H54 (cell line): ENCODE results near the gene KCNQ4.
A peak's percentile ranks its signal among the peaks of the same experiment; 100 is the strongest.

ENCODE experiments used
- DNase-seq: peaks from one replicate; pipeline ENCODE4 v3.0.0; 2011; ENCODE audit warnings: low spot score, mixed read lengths; ENCODE audit not compliant: insufficient read length
- FAIRE-seq: peaks from 3 replicates; lab custom pipeline; 2011; peaks lifted over from hg19 to GRCh38; lab: Jason Lieb, UNC
- POLR2A ChIP-seq: IDR thresholded peaks from 2 replicates; pipeline ENCODE4 v1.6.1; 2011; ENCODE audit warnings: low read depth, mild to moderate bottlenecking, low read length

KCNQ4 gene

DNA sequence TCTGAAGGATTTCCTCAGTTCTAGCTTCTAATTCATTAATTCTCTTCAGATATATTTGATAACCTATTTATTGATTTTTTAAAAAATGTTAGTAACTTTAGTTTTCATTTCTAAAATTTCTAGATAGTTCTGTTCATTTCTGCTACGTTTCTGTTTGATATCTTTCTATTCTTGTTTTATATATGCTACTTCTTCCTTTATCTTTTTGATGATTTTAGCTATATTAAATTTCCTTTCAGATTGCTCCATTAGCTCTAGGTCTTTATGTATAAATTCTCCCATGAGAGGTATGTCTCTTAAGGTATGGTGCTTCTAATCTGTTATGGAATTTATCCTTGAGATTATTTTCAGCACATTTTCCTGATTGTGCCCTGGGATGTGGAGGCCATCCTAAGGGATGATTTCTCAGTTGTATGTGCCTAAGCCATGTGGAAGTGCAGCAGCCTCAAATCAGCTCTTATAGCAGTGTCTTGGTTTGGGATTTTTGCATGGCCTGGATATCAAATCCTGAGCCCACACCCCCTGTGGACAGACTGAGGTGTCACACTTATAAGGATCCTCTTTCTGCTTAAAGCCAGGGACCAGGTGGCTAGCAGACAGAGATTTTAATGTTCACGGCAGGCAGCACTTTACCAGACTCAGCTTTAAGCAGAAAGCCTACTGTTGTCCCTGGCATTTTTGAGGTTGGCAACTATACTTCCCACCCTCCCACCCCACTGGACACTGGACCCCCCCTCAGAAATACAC lies 6.2 kb upstream of the KCNQ4 start:
- no peak for TF ChIP-seq POLR2A
- FAIRE-seq: no peak
- no peak for DNase-seq

DNA sequence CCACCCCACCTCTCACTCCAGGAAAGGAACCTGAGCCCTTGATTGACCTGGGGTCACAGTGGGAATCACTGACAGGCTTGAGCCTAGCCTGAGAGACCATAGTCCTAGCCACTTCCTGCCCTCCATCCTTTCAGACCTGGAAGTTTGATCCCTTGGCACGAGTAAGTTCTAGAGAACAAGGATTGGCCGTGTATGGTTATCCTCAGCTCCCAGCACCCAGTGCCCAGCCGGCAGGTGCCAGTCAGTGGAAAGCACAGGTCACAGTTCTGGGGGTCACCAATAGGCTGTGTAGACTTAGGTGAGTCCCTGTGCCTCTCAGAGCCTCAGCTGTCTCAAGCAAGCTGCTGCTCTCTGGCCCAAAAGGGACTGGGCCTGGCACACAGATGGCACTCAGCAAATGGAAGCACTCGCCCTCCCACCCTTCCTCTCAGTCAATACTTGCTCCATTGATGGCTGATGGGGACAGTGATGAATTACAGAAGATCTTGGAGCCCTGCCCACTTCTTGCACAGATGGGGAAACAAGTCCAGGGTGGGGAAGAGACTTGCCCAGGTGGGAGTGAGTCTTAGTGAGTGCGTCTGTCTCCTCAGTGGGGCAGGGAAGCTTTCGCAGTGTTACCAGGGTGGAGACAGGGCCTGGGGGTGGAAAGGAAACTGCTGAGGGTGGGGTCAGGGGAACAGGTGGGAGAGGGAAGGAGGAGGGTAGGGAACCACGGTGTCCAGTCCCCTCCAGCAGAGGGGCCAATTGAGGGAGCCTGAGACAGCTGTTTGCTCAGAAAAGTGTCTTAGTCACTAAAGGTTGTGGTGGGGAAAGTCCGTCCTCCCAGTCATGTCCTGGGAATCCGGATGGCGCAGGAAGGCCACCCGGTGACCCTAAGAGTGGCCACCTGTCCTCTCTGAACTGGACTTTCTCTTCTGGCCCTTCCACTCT lies 2.6 kb upstream of the KCNQ4 start:
- no peak for TF ChIP-seq POLR2A
- FAIRE-seq (no peak), DNase-seq (no peak)

DNA sequence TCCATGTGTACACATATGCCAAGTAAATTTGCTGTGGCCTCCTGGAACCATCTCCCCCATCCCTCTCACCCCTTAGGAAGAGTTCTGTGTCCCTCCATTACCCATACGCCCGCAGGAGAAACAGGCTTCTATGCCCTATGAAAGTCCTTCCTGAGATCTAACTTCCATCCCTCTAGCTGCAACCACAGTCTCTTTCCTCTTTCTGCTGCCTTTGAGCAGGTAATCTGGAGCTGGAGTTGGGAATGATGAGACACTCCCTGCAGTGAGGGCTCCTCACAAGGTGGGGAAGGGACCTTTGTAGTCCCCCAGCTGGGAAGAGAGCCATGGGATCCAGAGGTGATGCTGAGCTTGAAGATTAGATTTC lies 2.0 kb upstream of the KCNQ4 start:
- FAIRE-seq (no peak), DNase-seq (no peak)
- no peak for TF ChIP-seq POLR2A

DNA sequence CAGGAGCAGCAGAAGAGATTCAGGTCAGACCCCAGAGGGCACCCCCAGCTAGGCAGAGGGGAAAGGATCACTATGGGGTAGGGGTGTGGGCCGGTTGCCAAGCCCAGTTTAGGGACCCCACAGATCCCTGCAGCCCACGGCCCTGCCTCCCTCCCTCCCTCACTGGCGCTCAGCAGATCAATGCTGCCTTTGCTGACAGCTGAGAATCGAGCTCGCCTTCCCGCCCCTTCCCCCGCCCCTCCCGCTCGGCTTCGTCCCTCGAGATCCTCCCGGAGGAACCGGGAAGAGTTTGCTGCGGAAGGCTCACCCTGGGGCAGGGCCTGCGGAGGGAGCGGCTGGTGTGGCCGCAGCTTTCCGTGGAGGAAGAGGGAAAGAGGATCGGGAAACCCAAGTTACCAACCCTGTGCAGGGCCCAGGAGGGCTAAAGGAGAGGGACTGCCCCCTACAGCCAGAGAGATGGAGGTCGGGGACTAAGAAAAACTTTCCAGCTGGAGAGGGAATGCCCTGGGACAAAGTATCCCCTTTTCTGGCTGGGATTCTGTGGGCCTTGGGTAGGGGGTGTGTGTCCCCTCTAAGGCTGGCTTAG lies 1.1 kb upstream of the KCNQ4 start:
- no peak for FAIRE-seq
- no peak for DNase-seq
- TF ChIP-seq POLR2A: no peak

DNA sequence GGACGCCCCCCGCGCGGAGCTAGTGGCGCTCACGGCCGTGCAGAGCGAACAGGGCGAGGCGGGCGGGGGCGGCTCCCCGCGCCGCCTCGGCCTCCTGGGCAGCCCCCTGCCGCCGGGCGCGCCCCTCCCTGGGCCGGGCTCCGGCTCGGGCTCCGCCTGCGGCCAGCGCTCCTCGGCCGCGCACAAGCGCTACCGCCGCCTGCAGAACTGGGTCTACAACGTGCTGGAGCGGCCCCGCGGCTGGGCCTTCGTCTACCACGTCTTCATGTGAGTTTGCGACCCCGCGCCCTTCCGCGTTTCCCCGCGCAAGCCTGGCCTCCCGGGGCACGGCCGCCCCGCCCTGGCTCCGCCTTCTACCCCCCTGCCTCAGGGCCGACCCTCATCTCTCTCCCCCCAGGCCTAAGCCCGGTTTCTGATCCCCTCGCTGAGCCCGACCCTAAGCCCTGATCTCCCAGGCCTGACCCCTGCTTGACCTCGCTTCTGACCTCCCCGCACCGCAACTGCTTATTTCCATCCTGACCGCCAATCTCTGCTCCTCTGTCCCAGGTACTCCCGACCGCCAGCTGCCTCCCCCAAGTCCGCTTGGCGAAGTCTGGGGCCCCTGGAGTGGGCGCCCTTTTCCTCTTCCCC lies 669 bp downstream of the KCNQ4 start:
- DNase-seq (no peak), FAIRE-seq (no peak)
- TF ChIP-seq POLR2A: no peak

DNA sequence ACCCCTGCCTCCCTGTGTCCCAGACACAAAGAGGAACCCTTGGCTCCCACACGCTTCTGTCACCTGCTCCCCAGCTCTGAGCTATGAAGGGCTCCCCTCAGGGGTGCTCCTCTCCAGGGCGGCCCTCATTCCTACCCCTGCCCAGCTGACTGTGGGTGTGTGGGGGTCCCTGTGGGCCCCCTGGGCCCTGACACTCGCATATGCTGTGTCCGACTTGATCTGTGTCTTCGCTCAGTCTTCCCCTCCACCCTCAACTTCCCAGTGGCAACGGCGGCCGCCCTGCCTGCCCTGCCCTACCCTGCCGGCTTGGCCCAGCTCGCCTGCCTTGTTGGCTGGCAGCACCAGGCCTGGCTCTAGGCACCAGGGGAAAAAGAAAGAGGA lies 1.2 kb downstream of the KCNQ4 start:
- no peak for FAIRE-seq
- DNase-seq: no peak
- no peak for TF ChIP-seq POLR2A

DNA sequence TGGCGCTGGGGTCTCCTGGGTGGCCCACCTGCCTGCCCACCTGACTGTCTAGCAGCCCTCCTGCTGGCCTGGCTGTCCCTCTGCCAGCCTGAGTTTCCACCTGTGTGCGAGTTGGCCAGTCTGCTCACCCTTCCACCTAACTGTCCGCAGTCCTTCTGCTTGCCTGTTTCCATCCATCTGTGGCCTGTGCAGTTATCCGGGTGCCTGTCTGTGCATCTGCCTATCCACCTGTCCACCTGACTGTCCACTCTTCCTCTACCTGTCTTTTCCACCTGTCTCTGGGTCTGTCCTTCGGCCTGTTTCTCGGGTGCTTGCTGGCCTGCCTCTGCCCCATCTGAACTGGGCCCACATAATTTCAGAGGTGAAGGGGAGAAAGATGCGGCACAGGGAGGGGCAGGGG lies 1.9 kb downstream of the KCNQ4 start:
- no peak for TF ChIP-seq POLR2A
- no peak for FAIRE-seq

DNA sequence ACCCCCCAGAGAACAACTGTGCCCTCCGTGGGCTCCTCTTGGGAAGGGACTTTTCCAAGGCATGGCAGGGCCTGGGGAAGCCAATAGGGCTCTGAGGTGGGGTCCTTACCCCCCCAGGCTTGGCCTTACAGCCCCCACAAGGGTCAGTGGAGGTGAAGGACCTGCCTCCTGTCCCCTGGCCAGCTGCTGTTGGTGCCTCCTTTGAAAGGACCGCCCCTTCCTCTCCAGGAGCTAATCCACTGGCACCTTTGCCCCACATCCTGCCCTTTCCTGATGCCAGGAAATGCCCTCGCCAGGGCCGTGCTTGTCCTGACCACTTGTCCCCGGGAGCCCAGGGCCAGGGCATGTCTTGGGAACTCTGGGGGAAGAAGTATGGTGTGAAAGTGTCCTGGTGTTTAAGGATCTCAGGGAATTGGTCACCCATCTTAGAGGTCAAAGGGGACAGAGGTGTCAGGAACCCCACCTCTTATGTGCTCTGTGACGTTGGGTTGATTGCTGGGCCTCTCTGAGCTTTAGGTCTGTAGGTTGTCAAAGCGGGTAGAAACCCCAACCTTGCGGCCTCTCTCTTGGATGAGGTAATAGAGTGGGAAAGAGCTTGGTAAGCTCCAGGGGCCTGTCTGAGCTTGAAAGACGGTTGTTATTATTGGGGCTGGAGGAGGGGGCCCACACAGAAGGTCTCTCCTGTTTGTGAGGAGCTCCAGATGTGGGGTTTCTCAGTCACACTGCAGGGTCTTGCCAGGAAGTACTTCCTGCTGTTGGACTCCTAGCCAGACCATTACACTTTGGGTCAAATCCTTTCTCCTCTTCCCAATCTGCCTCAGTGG lies 2.8 kb downstream of the KCNQ4 start:
- peak; percentile 70 for DNase-seq
- no peak for FAIRE-seq
- TF ChIP-seq POLR2A: no peak

More for the DNA sequence above, 1.9 kb downstream of the KCNQ4 start:
- DNase-seq: no peak

DNA sequence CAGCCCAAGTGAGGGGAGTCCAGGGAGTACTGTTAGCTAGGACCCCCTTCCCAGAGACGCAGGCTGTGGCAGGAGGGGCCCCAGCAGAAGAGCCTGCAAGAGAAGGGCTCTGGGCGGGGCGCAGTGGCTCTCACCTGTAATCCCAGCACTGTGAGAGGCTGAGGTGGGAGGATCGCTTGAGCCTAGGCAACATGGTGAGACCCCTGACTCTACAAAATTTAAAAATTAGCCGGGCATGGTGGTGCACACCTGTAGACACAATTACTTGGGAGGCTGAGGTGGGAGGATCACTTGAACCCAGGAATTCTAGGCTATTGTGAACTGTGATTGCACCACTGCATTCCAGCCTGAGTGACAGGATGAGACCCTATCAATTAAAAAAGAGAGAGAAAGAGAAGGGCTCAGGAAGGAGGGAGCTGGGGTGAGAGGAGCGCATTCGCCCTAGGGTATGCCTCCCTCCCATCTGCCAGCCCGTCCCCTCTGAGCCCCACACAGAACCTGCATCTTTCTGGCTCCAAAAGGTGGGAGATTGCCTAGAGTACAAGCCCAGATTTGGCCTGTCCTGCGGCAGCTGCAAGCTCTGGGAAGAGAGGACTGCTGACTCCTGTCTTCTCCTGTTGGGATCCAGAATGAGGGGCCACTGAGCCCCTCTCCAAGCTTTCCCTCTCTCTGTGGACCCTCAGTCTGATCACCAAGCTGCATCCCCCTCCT lies 3.6 kb downstream of the KCNQ4 start:
- no peak for DNase-seq
- TF ChIP-seq POLR2A: no peak
- no peak for FAIRE-seq

DNA sequence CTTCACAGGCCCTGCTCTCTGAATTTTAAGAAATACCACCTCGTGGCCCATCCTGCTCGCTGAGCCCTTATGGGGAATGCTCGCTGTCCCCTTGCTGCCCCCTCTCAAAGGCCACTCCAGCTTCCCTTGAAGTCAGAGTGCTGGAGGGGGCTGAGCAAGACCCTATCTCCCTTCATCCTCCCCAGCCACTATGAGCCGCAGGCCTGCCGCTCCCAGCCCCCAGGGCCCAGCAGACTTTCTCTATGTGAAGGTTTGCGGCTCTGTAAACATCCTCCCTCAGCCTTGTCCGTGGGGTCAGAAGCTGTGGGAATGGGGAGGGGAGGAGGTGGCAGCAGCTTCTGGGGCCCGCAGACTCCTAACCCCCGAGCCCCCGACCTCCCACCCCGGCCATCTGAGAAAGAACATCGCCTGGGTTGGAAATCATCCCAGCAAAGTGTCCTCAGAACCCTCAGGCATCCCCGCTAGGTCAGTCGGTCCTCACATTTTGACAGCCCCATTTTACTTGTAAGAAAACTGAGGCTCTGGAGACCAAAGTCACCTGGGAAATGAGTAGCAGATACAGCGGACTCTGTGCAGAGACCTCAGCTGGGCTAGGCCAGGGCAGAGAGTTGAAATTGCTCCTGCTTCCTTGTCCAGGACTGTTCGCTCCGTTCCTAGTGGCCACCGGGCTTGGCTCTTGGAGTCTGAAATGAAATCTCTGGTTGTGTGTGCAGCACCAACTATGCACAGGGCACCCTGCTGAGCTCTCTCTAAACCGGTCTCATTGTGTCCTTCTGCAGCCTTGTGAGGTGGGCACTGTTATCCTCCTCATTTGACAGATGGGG lies 4.4 kb downstream of the KCNQ4 start:
- TF ChIP-seq POLR2A: no peak
- DNase-seq (no peak), FAIRE-seq (no peak)

DNA sequence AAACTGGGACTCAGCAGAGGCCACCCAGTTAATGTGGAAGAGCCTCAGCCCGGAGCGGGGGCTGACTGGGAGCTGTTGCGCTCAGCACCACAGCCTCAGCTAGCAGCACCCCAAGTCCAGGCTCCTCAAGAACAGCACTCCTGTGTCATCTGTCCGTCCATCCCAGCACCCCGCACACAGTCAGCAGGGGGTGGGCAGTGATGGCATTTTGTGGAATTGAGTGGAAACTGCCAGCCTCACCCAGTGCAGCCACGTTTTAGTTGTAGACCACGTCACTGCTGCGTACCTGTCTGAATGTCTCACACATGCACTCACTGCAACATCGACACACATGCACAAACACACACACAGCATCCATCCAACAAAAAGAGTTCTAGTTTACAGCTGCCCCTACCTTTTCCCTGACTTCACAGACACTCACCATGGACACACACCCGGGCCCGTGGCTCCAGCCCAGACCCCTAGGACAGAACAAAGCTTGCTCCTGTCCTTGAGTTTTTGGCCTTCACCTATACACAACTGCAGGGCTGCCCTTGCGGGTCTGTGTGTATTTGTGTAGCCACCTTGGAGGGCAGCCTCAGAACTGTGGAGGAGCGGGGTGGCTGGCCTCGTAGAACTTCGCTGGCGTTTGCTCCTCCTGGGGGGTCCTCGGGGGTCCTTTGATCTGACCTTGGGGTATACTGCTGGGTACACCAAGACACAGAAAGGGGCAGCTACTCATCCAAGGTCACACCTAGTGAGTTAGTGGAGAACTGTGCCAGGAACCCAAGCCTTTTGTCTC lies 5.2 kb downstream of the KCNQ4 start:
- FAIRE-seq: no peak
- no peak for TF ChIP-seq POLR2A

More for the DNA sequence above, 5.2 kb downstream of the KCNQ4 start:
- no peak for DNase-seq
